HG03378 (cell line): ENCODE results near the gene CNTNAP3.
"Not testable (repeated sequence)": the region's sequence is repeated elsewhere in the genome, so short reads cannot be mapped to it uniquely, and the experiment has no call there.

Source experiments
- ATAC-seq: cut with Tn5 transposase; IDR thresholded peaks from one replicate; pipeline ENCODE4 v1.9.1; 2021; ENCODE audit warnings: mild to moderate bottlenecking, moderate library complexity; ENCODE audit not compliant: unreplicated experiment

CNTNAP3 gene

GRCh38 chr9:39078621-39079256 lies 209.2 kb downstream of the CNTNAP3 start:
- not testable (repeated sequence) for ATAC-seq

GRCh38 chr9:39073537-39073936 lies 214.4 kb downstream of the CNTNAP3 start:
- ATAC-seq, result not testable (repeated sequence)

GRCh38 chr9:39067683-39068082 lies 220.3 kb downstream of the CNTNAP3 start:
- not testable (repeated sequence) for ATAC-seq

- ATAC-seq, result not testable (repeated sequence)
These were observed 225.0 kb downstream of the CNTNAP3 start for GRCh38 chr9:39062966-39063365.

GRCh38 chr9:39054453-39054852 lies 233.5 kb downstream of the CNTNAP3 start:
- ATAC-seq, result not testable (repeated sequence)

GRCh38 chr9:39046833-39047232 lies 241.1 kb downstream of the CNTNAP3 start:
- not testable (repeated sequence) for ATAC-seq

GRCh38 chr9:39042352-39042803 lies 245.6 kb downstream of the CNTNAP3 start:
- not testable (repeated sequence) for ATAC-seq

- not testable (repeated sequence) for ATAC-seq
These were observed 246.2 kb downstream of the CNTNAP3 start for GRCh38 chr9:39041774-39042173.

GRCh38 chr9:39039148-39039547 lies 248.8 kb downstream of the CNTNAP3 start:
- not testable (repeated sequence) for ATAC-seq

- not testable (repeated sequence) for ATAC-seq
These were observed 249.7 kb downstream of the CNTNAP3 start for GRCh38 chr9:39038221-39038620.

- ATAC-seq, result not testable (repeated sequence)
These were observed 254.1 kb downstream of the CNTNAP3 start for GRCh38 chr9:39033849-39034248.

GRCh38 chr9:39030204-39031019 lies 257.6 kb downstream of the CNTNAP3 start:
- peak; percentile 86 for ATAC-seq

- ATAC-seq, result not testable (repeated sequence)
These were observed 259.1 kb downstream of the CNTNAP3 start for GRCh38 chr9:39028855-39029254.

GRCh38 chr9:39028168-39028567 lies 259.8 kb downstream of the CNTNAP3 start:
- ATAC-seq, result not testable (repeated sequence)

GRCh38 chr9:39025911-39026588 lies 261.9 kb downstream of the CNTNAP3 start:
- not testable (repeated sequence) for ATAC-seq
